WTC11 (cell line): ENCODE measurements around the gene ENAM. TPM values are rescaled to one million over a fixed set of nuclear protein-coding genes. Genes with fewer than 3 reads are reported as not detected.

Source experiments
- ATAC-seq: fragments of 200-7000 bp; cut with Tn5 transposase; 2 replicates; pipeline ENCODE4 v1.10.0; 2021; ENCODE audit warnings: mild to moderate bottlenecking, moderate library complexity
- CTCF ChIA-PET: fragments of 300-600 bp; sonication (Branson Sonifier 250); formaldehyde crosslinking; loops from one replicate; lab custom pipeline; 2021; ENCODE audit warnings: antibody characterized with exemption; lab: Charles Lee
- POLR2A ChIA-PET: fragments of 350-600 bp; sonication (Branson Sonifier 250); formaldehyde crosslinking; loops from one replicate; lab custom pipeline; 2021; ENCODE audit warnings: antibody characterized with exemption; lab: Charles Lee
- DNase-seq: peaks from one replicate; pipeline ENCODE4 v3.0.0; 2021; ENCODE audit warnings: low spot score
- H3K27ac Mint-ChIP-seq: 2 replicates; pipeline ENCODE4 v1.8.0; 2021; ENCODE audit warnings: mixed read lengths
- H3K27me3 Mint-ChIP-seq: 2 replicates; pipeline ENCODE4 v1.8.0; 2021; ENCODE audit warnings: low read depth, mild to moderate bottlenecking, moderate library complexity, mixed read lengths
- H3K36me3 Mint-ChIP-seq: 2 replicates; pipeline ENCODE4 v1.8.0; 2021; ENCODE audit warnings: mixed read lengths
- H3K4me1 Mint-ChIP-seq: 2 replicates; pipeline ENCODE4 v1.8.0; 2022; ENCODE audit warnings: mixed read lengths
- H3K4me3 Mint-ChIP-seq: 2 replicates; pipeline ENCODE4 v1.8.0; 2021; ENCODE audit warnings: mild to moderate bottlenecking, moderate library complexity, mixed read lengths
- H3K9me3 Mint-ChIP-seq: 2 replicates; pipeline ENCODE4 v1.8.0; 2021; ENCODE audit warnings: mixed read lengths
- ARID4B ChIP-seq: sonication (generic); formaldehyde crosslinking; IDR thresholded peaks from 2 replicates; pipeline ENCODE4 v1.8.0; 2023; ENCODE audit warnings: missing genetic modification reagents, mild to moderate bottlenecking, borderline replicate concordance
- ATF1 ChIP-seq: sonication (generic); formaldehyde crosslinking; IDR thresholded peaks from 2 replicates; pipeline ENCODE4 v1.8.1; 2023; ENCODE audit warnings: mild to moderate bottlenecking, moderate library complexity, missing genetic modification reagents
- ATF6 ChIP-seq: sonication (generic); formaldehyde crosslinking; IDR thresholded peaks from 2 replicates; pipeline ENCODE4 v1.8.1; 2023; ENCODE audit warnings: mild to moderate bottlenecking, missing genetic modification reagents
- CREB1 ChIP-seq: sonication (generic); formaldehyde crosslinking; IDR thresholded peaks from 2 replicates; pipeline ENCODE4 v1.8.0; 2023; ENCODE audit warnings: mild to moderate bottlenecking, missing genetic modification reagents
- E2F1 ChIP-seq: sonication (generic); formaldehyde crosslinking; IDR thresholded peaks from 2 replicates; pipeline ENCODE4 v1.8.0; 2022; ENCODE audit warnings: mild to moderate bottlenecking, missing genetic modification reagents
- FOXK1 ChIP-seq: sonication (generic); formaldehyde crosslinking; IDR thresholded peaks from 2 replicates; pipeline ENCODE4 v1.8.0; 2022; ENCODE audit warnings: mild to moderate bottlenecking, moderate library complexity, missing genetic modification reagents
- HMGXB4 ChIP-seq: sonication (generic); formaldehyde crosslinking; IDR thresholded peaks from 2 replicates; pipeline ENCODE4 v1.8.1; 2023; ENCODE audit warnings: mild to moderate bottlenecking, moderate library complexity, missing genetic modification reagents
- RORB ChIP-seq: fragments of 250-450 bp; sonication (Bioruptor Pico); IDR thresholded peaks from 2 replicates; pipeline ENCODE4 v1.9.0; 2021; ENCODE audit warnings: mild to moderate bottlenecking
- SMAD4 ChIP-seq: sonication (generic); formaldehyde crosslinking; IDR thresholded peaks from 2 replicates; pipeline ENCODE4 v1.8.0; 2022; ENCODE audit warnings: mild to moderate bottlenecking, missing genetic modification reagents
- TCF7 ChIP-seq: sonication (generic); formaldehyde crosslinking; IDR thresholded peaks from 2 replicates; pipeline ENCODE4 v1.8.0; 2022; ENCODE audit warnings: mild to moderate bottlenecking, low read depth, missing genetic modification reagents, moderate library complexity
- ZNF281 ChIP-seq: sonication (generic); formaldehyde crosslinking; IDR thresholded peaks from 2 replicates; pipeline ENCODE4 v1.8.0; 2023; ENCODE audit warnings: mild to moderate bottlenecking, missing genetic modification reagents
- ZNF532 ChIP-seq: fragments of 250-450 bp; sonication (Bioruptor Pico); IDR thresholded peaks from 2 replicates; pipeline ENCODE4 v1.9.0; 2021; ENCODE audit warnings: mild to moderate bottlenecking, borderline replicate concordance
- total RNA-seq: library from RNA; stranded (reverse); gene quantifications from 3 replicates; pipeline ENCODE4 v1.2.3, GENCODE V29; 2021

Gene ENAM
- total RNA-seq, 1 experiment from 2014 or later, result not detected

GRCh38 chr4:70632028-70632427 is 3.5 kb downstream of the ENAM start:
- no peak overlapping the region for H3K27ac Mint-ChIP-seq
- no peaks in the 10 kb centered on the region for H3K9me3 Mint-ChIP-seq
- no peaks in the 10 kb centered on the region for H3K36me3 Mint-ChIP-seq
- no peaks in the 10 kb centered on the region for H3K4me1 Mint-ChIP-seq
- DNase-seq (no peak), ATAC-seq (no peak)
- TF ChIP-seq ZNF281 (CRISPR knock-in tag) (no peak), ARID4B (CRISPR knock-in tag) (no peak), RORB (CRISPR knock-in tag) (no peak), SMAD4 (CRISPR knock-in tag) (no peak), CREB1 (CRISPR knock-in tag) (no peak), FOXK1 (CRISPR knock-in tag) (no peak), ATF6 (CRISPR knock-in tag) (no peak), ZNF532 (CRISPR knock-in tag) (no peak), HMGXB4 (CRISPR knock-in tag) (no peak), E2F1 (CRISPR knock-in tag) (no peak), TCF7 (CRISPR knock-in tag) (no peak), ATF1 (CRISPR knock-in tag) (no peak)
- ChIA-PET POLR2A (no interaction called here), CTCF (interaction anchor here (0.7 kb wide), 1 partner anchor 48 kb away, joined by 3 read pairs; no protein-coding TSS in a partner anchor)
- H3K4me3 Mint-ChIP-seq, result no peak overlapping the region
- no peaks in the 10 kb centered on the region for H3K27me3 Mint-ChIP-seq
